Ascending aorta (tissue), 2 donors: ENCODE measurements around the gene MEI4. TPM values are rescaled to one million over a fixed set of nuclear protein-coding genes. Genes with fewer than 3 reads are reported as not detected.
"Not testable (repeated sequence)": the region's sequence is repeated elsewhere in the genome, so short reads cannot be mapped to it uniquely, and the experiment has no call there.

Experiments
- DNase-seq, 2 donors: peaks; one replicate each; pipeline ENCODE4 v3.0.0-alpha.2; 2019; ENCODE audit warnings: low spot score in 2 of 2
- H3K27ac ChIP-seq, 2 donors: fragments of 200-600 bp; sonication (generic); one replicate each; pipeline ENCODE4 v1.5.1; 2016 to 2017; ENCODE audit warnings: mild to moderate bottlenecking in 1 of 2
- H3K27me3 ChIP-seq: fragments of 200-600 bp; sonication (generic); one replicate; pipeline ENCODE4 v1.5.1; 2017
- H3K36me3 ChIP-seq, 2 donors: fragments of 200-600 bp; sonication (generic); one replicate each; pipeline ENCODE4 v1.5.1; 2016
- H3K4me1 ChIP-seq, 2 donors: fragments of 200-600 bp; sonication (generic); one replicate each; pipeline ENCODE4 v1.5.1; 2016 to 2017; ENCODE audit warnings: mild to moderate bottlenecking in 1 of 2
- H3K4me3 ChIP-seq, 2 donors: fragments of 200-600 bp; sonication (generic); one replicate each; pipeline ENCODE4 v1.5.1; 2016 to 2017; ENCODE audit warnings: mild to moderate bottlenecking in 1 of 2
- H3K9me3 ChIP-seq, 2 donors: fragments of 200-600 bp; sonication (generic); one replicate each; pipeline ENCODE4 v1.5.1; 2016
- intact Hi-C: fragments of 100-400 bp; cut with DNase I; formaldehyde crosslinking; loops from one replicate; pipeline ENCODE4 v1.15.1; 2023
- total RNA-seq: library from RNA; depleted of rRNA; stranded (reverse); fragments of >200 nt; gene quantifications from one replicate; pipeline ENCODE4 v1.1.0, GENCODE V29; 2016
- TF ChIP-seq, protein P1 (sequence below), 3 experiments: fragments of 200-600 bp in 2 of 3; fragments of 450-650 bp in 1 of 3; sonication (generic) in 2 of 3; IDR thresholded peaks; one replicate each; pipeline ENCODE4 v1.5.1; 2016 to 2019; ENCODE audit warnings: antibody characterized with exemption in 3 of 3, mild to moderate bottlenecking in 1 of 3, moderate library complexity in 1 of 3

The MEI4 gene
- total RNA-seq, 1 donor from 2014 or later = not detected

DNA sequence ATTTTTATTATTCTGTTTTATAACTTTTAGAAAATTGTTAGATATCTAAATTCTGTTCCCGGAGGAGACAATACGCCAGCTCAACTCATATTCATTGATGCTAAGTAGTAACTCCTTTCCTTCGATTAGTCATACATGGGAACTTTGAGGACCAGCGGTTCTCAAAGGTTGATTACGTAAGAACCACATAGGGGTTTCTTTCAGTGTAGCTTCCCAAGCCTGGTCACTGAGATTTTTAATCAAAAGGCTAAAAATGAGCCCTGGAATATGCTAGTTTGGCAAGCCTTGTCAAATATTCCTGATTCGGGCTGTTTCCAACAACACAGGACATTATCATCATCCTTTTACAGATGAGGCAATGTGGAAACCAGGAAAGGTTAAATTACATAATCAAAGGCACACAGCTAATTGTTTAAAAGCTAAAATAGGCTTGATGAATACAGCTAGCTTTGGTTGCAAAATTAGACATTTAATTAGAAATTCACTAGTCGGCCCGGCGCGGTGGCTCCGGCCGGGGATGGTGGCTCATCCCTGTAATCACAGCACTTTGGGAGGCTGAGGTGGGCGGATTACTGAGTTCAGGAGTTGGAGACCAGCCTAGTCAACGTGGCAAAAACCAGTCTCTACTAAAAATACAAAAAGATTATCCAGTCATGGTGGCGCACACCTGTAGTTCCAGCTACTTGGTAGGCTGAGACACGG is 14.6 kb upstream of the MEI4 start:
- H3K27ac ChIP-seq = no peak overlapping the region
- H3K4me1 ChIP-seq = no peaks in the 10 kb centered on the region
- intact Hi-C loops = no loop called here
- H3K9me3 ChIP-seq = no peaks in the 10 kb centered on the region
- H3K27me3 ChIP-seq = no peaks in the 10 kb centered on the region
- TF ChIP-seq, protein P1, sequence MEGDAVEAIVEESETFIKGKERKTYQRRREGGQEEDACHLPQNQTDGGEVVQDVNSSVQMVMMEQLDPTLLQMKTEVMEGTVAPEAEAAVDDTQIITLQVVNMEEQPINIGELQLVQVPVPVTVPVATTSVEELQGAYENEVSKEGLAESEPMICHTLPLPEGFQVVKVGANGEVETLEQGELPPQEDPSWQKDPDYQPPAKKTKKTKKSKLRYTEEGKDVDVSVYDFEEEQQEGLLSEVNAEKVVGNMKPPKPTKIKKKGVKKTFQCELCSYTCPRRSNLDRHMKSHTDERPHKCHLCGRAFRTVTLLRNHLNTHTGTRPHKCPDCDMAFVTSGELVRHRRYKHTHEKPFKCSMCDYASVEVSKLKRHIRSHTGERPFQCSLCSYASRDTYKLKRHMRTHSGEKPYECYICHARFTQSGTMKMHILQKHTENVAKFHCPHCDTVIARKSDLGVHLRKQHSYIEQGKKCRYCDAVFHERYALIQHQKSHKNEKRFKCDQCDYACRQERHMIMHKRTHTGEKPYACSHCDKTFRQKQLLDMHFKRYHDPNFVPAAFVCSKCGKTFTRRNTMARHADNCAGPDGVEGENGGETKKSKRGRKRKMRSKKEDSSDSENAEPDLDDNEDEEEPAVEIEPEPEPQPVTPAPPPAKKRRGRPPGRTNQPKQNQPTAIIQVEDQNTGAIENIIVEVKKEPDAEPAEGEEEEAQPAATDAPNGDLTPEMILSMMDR (IDR thresholded peaks at IDR 0.05) = no peak
- no peak overlapping the region for H3K4me3 ChIP-seq
- no peak for DNase-seq
- no peaks in the 10 kb centered on the region for H3K36me3 ChIP-seq

DNA sequence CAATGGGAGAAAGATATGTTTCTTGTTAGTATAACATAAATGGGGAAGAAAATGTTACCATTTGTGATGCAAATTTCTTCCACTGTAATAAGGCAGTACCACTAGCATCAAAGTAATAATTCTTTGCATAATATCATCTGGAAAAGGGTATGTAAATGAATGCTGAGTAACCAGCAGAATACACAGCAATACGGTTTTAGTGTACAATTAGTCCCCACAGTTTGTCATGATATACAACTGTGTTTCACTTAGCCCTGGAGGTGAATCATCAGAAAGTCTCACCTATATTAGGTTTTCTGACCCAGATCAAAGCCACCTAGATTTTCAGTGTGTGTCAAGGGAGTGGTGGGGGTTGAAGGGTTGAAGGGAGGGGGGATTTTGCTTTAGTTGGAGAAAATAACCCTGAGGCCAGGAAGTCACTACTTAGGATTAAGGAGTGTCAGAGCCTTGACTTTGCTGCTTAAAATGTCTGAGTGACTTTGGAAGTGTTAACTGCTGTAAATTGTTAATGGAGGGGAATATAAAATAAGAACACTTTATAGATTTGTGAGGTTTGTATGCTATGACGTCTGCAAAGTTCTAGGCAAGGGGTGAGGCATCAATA is 8.6 kb upstream of the MEI4 start:
- Histone ChIP-seq H3K4me3 (no peak overlapping the region), H3K27ac (no peak overlapping the region), H3K4me1 (no peaks in the 10 kb centered on the region), H3K9me3 (no peaks in the 10 kb centered on the region), H3K36me3 (no peaks in the 10 kb centered on the region), H3K27me3 (no peaks in the 10 kb centered on the region)
- intact Hi-C loops = no loop called here
- no peak for DNase-seq
- TF ChIP-seq, protein P1 (IDR thresholded peaks at IDR 0.05) = no peak

DNA sequence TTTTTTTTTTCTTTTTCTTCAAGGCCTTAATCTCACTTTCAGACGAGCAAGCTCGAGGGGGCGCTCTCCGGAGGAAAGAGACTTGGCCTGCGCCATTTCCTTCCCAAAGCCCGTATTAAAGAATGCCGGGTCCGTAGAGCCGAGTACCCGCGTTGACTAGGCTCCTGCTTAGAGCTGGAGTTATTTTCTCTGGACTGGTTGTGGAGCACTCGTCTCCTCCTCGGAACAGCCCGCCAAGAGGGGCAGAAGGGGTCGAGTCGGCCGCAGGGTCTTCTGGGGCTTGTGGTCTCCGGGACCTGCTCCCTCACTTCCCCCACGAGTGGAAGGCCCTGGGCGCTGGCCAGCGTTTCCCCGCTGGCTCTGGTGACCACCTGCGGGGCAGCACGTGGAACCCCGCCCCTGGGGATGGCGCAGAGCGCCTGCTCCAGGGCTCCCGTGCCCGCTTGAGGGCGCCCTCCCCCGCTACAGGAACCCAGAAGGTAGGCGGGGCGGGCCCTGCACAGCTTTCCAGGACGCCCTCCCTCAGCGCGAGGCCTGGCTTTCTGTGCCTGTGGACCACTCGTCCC is 2.7 kb upstream of the MEI4 start:
- no peaks in the 10 kb centered on the region for H3K36me3 ChIP-seq
- peak overlapping the region; percentile 43 to 46 for H3K4me3 ChIP-seq
- H3K9me3 ChIP-seq = no peaks in the 10 kb centered on the region
- H3K27ac ChIP-seq = no peak overlapping the region
- intact Hi-C loops = no loop called here
- no peaks in the 10 kb centered on the region for H3K27me3 ChIP-seq
- TF ChIP-seq, protein P1 (IDR thresholded peaks at IDR 0.05) = peak in 1 of 3 experiments; percentile 21
- no peaks in the 10 kb centered on the region for H3K4me1 ChIP-seq
- DNase-seq = no peak

DNA sequence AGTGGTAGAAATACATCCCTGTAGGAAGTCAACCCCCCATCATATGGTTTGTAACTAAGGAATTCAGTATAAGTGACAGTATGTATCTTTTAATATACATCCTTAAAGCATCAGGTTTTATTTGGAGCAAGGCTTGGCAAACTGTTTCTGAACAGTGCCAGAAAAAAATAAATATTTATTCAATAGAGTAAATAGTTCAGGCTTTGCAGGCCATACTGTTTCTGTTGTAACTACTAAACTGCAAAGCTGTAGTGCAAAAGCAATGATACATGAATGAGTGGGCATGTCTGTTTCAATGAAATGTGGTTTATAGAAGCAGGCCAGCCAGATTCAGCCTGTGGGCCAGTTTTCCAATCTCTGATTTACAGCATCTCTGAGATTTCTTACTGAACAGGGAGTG is 977 bp downstream of the MEI4 start:
- no peak for DNase-seq
- intact Hi-C loops = no loop called here
- H3K27ac ChIP-seq = no peak overlapping the region

GRCh38 chr6:77655035-77655434 is 2.2 kb downstream of the MEI4 start:
- intact Hi-C loops, H3K9me3 ChIP-seq, H3K27ac ChIP-seq, H3K27me3 ChIP-seq, H3K4me1 ChIP-seq, H3K36me3 ChIP-seq, DNase-seq, H3K4me3 ChIP-seq: not testable (repeated sequence)

More for the DNA sequence above, 977 bp downstream of the MEI4 start:
- H3K36me3 ChIP-seq = no peaks in the 10 kb centered on the region
- no peak overlapping the region for H3K4me3 ChIP-seq
- no peaks in the 10 kb centered on the region for H3K4me1 ChIP-seq
- no peaks in the 10 kb centered on the region for H3K27me3 ChIP-seq
- H3K9me3 ChIP-seq = no peaks in the 10 kb centered on the region
- TF ChIP-seq, protein P1 (IDR thresholded peaks at IDR 0.05) = no peak

DNA sequence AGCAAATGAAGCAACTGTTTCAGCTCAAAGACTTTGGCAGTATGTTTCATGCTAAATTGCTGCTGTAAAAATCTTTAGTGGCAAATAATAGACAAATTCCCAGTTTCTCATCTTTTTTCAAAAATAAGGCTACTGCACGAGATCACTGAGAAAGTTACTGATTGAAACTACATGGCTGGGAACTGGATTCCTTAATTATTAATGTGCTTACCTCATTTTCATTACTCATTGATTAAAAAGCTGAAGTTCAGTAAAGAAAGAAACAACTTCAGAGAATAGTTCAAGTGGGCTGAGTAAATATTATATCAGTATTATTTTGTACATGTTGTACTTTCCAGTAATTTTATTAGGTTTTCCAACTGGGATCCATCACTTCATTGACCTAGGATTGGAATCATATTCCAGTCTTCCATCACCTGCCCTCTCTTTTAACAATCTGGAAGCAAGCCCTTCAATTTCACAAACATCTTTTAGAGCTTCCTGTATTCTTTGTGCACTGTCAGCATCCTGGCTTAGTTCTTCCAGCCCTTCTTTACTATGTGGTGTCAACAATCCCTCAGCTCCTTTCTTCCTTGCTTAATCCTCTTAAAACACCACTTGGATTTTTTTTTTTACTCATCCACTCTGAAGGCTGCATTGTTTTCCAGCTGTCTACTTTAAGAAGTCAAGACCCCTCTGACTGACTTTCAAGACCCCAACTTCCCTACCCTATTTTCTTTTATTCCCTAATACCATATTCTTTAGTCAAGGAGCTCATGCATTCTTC is 4.3 kb downstream of the MEI4 start:
- TF ChIP-seq, protein P1 (IDR thresholded peaks at IDR 0.05) = no peak

More for the DNA sequence above, 4.3 kb downstream of the MEI4 start:
- no peaks in the 10 kb centered on the region for H3K27me3 ChIP-seq
- H3K4me1 ChIP-seq = no peaks in the 10 kb centered on the region
- H3K9me3 ChIP-seq = no peaks in the 10 kb centered on the region
- H3K27ac ChIP-seq = no peak overlapping the region
- intact Hi-C loops = no loop called here
- no peak overlapping the region for H3K4me3 ChIP-seq
- DNase-seq = no peak
- no peaks in the 10 kb centered on the region for H3K36me3 ChIP-seq
